ENCODE results near the gene CLDN5.

CLDN5 gene

DNA sequence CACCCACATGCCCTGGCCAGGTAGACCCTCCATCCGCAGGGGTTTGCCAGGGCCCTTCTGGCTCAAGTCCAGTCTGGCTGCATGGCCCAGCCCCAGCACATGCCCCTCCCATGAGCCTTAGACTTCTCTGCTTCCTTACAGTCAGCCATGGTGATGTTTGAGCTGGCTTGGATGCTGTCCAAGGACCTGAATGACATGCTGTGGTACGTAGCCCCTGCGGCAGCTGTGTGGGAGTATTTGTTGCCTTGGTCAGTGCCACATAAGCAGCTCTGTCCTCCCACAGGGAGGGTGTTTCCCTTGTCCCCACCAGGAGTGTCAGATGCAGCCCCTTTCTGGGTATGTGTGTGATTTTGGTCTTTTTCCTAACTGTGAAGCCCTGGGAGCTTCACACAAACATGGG lies 27.0 kb downstream of the CLDN5 start:
- no peak overlapping the region for H3K4me3 ChIP-seq (ENCODE audit: low read depth, low read length)
- no peak for TF ChIP-seq CTCF (IDR thresholded peaks at IDR 0.05; ENCODE audit: borderline replicate concordance, insufficient read depth, low read depth, low read length)

DNA sequence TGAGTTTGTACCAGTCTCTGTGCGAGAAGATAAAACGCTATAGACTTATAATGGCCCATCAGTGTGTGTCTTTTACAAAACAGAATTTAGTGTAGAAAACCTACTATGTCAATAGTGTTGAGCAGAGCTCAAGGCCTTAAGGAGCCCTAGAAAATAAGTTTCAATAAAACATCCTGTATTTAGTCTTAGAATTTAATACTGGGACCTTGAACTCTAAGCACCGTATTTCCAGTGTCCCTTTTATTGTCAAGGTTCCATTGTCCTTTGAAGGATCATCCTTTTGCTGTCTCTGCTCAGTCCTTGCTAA lies 27.9 kb downstream of the CLDN5 start:
- no peak for TF ChIP-seq CTCF (IDR thresholded peaks at IDR 0.05; ENCODE audit: borderline replicate concordance, insufficient read depth, low read depth, low read length)
- no peak overlapping the region for H3K4me3 ChIP-seq (ENCODE audit: low read depth, low read length)

DNA sequence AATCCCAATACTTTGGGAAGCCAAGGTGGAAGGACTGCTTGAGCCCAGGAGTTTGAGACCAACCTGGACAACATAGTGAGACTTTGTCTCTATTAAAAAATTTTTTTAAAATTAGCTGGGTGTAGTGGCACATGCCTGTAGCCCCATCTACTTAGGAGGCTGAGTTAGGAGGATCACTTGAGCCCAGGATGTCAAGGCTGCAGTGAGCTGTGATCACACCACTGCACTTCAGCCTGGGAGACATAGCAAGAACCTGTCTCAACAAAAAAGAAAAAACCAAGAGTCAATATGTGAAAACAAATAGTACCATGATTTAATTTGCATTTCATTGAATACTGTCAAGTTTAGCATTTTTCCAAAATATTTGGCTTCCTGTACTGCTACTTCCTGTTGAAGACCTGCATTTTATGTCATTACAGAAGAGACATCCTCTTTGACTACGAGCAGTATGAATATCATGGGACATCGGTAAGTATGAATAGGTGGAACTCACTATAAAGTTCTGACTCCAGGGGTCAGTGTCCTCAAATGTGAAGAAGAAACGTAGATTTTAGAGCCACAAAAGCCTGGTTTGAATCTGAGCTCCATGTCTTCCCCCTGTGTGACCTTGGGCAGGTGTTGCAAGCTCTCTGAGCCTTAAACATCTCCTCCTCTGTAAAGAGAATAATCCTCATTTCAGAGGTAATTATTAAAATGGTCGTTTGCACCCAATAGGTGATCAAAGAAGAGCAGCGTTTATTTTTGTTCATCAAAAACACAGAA lies 28.5 kb downstream of the CLDN5 start:
- TF ChIP-seq CTCF (IDR thresholded peaks at IDR 0.05; ENCODE audit: borderline replicate concordance, insufficient read depth, low read depth, low read length), result no peak
- H3K4me3 ChIP-seq (ENCODE audit: low read depth, low read length), result no peak overlapping the region

- TF ChIP-seq CTCF (IDR thresholded peaks at IDR 0.05; ENCODE audit: borderline replicate concordance, insufficient read depth, low read depth, low read length), result no peak
Measured at GRCh38 chr22:19494676-19495173, 29.5 kb downstream of the CLDN5 start.

DNA sequence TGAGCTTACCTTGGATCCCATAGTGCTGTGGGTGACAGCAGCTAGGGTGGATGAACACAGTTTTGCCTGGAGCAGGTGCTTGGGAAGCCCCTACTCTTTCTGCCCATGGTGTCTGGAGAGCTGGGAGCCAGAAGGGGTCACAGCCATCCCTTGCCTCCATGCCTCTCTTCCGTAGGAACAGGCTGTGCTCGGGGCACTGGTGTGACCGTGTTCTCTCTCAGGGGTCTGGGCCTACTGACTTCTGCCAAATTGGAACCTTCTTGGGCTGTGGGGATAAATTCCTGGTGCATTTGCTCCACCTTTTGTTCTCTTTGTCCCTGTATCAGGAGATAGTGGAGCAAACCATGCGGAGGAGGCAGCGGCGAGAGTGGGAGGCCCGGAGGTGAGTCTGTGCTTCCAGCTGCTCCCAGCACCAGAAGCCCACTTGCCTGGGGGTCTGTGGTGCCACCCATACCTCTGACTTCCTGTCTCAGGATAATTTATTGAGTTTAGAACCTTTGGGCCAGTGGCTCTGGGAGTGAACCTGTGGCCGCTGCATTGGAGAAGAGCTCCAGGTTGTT lies 30.1 kb downstream of the CLDN5 start:
- no peak overlapping the region for H3K4me3 ChIP-seq (ENCODE audit: low read depth, low read length)
- TF ChIP-seq CTCF (IDR thresholded peaks at IDR 0.05; ENCODE audit: borderline replicate concordance, insufficient read depth, low read depth, low read length), result no peak

More at GRCh38 chr22:19494676-19495173, 29.5 kb downstream of the CLDN5 start:
- H3K4me3 ChIP-seq (ENCODE audit: low read depth, low read length), result no peak overlapping the region

- no peak overlapping the region for H3K4me3 ChIP-seq (ENCODE audit: low read depth, low read length)
- TF ChIP-seq CTCF (IDR thresholded peaks at IDR 0.05; ENCODE audit: borderline replicate concordance, insufficient read depth, low read depth, low read length), result no peak
Measured at GRCh38 chr22:19492504-19493174, 31.6 kb downstream of the CLDN5 start.

Data from GM12875 (cell line).